ENCODE data around the gene ADCY4.

The ADCY4 gene

DNA sequence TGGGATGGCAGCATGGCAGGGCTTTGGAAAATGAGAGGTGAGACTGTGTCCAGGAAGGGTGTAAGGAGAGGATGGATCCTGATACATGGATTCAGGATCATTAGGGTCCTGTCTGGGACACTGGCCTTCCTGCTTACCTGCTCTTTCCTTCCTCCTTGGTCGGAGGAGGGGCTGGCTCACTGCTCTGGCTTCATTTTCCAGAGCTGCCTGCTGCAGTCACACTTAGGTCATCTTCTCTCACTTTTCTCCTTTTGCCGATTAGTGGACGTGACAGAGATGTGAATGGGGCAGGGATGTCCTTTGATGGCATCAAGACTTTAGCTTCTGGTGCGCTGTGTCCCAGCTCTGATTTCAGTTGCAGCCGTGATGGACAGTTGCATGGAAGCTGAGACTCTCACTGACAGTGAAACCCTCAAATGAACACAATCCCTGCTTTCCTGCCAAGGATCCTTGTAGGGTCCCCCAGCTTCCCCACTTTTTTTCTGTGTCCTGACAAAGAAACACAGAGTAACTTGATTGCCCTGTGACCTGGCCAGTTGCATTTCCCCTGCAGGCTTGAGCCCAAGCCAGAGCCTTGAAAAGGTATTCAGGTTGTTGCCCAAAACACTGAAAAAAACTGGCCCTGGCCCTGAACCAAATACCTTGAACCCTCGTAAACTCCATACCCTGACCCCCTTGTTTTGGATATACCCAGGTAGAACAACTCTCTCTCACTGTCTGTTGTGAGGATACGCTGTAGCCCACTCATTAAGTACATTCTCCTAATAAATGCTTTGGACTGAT is 26.3 kb downstream of the ADCY4 start:
- H3K27ac ChIP-seq (ENCODE audit: low read depth, low read length, severe bottlenecking), result no peak overlapping the region
- no peaks in the 10 kb centered on the region for H3K9me3 ChIP-seq (ENCODE audit: control insufficient read depth, low read length)
- H3K4me3 ChIP-seq (ENCODE audit: extremely low read depth, insufficient read depth, low read length, poor library complexity, severe bottlenecking), result no peak overlapping the region
- WGBS, 2 experiments (ENCODE audit: insufficient coverage in 2 of 2), result 82 to 94% methylated on average over 4 to 7 of the region's 7 CpGs
- no peaks in the 10 kb centered on the region for H3K4me1 ChIP-seq (ENCODE audit: control insufficient read depth, insufficient read depth, low read length, poor library complexity, severe bottlenecking)
- H3K36me3 ChIP-seq (ENCODE audit: control insufficient read depth, insufficient read depth, low read length), result peaks cover 70% of the 10 kb centered on the region

- Histone ChIP-seq H3K9me3 (ENCODE audit: control insufficient read depth, low read length) (no peaks in the 10 kb centered on the region), H3K4me3 (ENCODE audit: extremely low read depth, insufficient read depth, low read length, poor library complexity, severe bottlenecking) (no peak within 1 kb of the TSS), H3K36me3 (ENCODE audit: control insufficient read depth, insufficient read depth, low read length) (peaks cover 78% of the 10 kb centered on the region), H3K27ac (ENCODE audit: low read depth, low read length, severe bottlenecking) (no peak within 1 kb of the TSS), H3K4me1 (ENCODE audit: control insufficient read depth, insufficient read depth, low read length, poor library complexity, severe bottlenecking) (no peaks in the 10 kb centered on the region)
- 65 to 72% methylated on average over 6 of the region's 6 CpGs for WGBS, 2 experiments (ENCODE audit: insufficient coverage in 2 of 2)
These were observed 27.1 kb downstream of the ADCY4 start, which contains the start of gene CIDEB for GRCh38 chr14:24307575-24308341. CIDEB (minus strand) TSS chr14:24307977; CDS start chr14:24307858, 119 bp downstream.

DNA sequence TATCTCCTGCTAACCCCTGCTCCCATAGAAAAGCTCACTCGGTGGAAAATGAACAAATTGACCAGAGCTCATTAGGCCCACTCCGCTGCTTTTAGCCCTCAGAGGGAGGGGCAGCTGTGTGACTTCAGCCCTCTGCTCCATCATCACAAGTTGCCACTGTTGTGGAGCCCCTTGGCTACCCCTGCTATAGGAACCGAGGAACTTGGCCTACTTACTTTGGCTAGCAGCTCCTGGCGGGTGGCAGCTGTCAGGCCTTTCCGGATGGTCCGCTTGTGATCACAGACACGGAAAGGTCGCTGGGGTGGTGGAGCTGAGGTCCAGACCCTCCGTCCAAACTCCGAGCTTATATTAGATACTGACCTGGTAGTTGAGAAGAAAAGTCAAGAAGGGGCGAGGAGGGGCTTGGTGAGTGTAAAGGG is 27.7 kb downstream of the ADCY4 start:
- Histone ChIP-seq H3K36me3 (ENCODE audit: control insufficient read depth, insufficient read depth, low read length) (peaks cover 81% of the 10 kb centered on the region), H3K4me1 (ENCODE audit: control insufficient read depth, insufficient read depth, low read length, poor library complexity, severe bottlenecking) (no peaks in the 10 kb centered on the region), H3K4me3 (ENCODE audit: extremely low read depth, insufficient read depth, low read length, poor library complexity, severe bottlenecking) (no peak overlapping the region), H3K27ac (ENCODE audit: low read depth, low read length, severe bottlenecking) (no peak overlapping the region), H3K9me3 (ENCODE audit: control insufficient read depth, low read length) (no peaks in the 10 kb centered on the region)
- 84 to 88% methylated on average over 9 to 11 of the region's 11 CpGs for WGBS, 2 experiments (ENCODE audit: insufficient coverage in 2 of 2)

GRCh38 chr14:24304019-24304387 is 30.9 kb downstream of the ADCY4 start:
- peaks cover 65% of the 10 kb centered on the region for H3K36me3 ChIP-seq (ENCODE audit: control insufficient read depth, insufficient read depth, low read length)
- 95 to 98% methylated on average over 6 to 11 of the region's 11 CpGs for WGBS, 2 experiments (ENCODE audit: insufficient coverage in 2 of 2)
- no peaks in the 10 kb centered on the region for H3K4me1 ChIP-seq (ENCODE audit: control insufficient read depth, insufficient read depth, low read length, poor library complexity, severe bottlenecking)
- no peak overlapping the region for H3K4me3 ChIP-seq (ENCODE audit: extremely low read depth, insufficient read depth, low read length, poor library complexity, severe bottlenecking)
- no peak overlapping the region for H3K27ac ChIP-seq (ENCODE audit: low read depth, low read length, severe bottlenecking)
- no peaks in the 10 kb centered on the region for H3K9me3 ChIP-seq (ENCODE audit: control insufficient read depth, low read length)

- no peak overlapping the region for H3K27ac ChIP-seq (ENCODE audit: low read depth, low read length, severe bottlenecking)
These were observed 34.4 kb downstream of the ADCY4 start for GRCh38 chr14:24300326-24300980.

GRCh38 chr14:24299255-24300191 is 35.3 kb downstream of the ADCY4 start, which contains the start of the genes DHRS1 and NOP9:
DHRS1 (minus strand) TSS chr14:24299780; CDS start chr14:24299106, 674 bp downstream.
NOP9 (plus strand) TSS chr14:24299850; CDS start chr14:24299955, 105 bp downstream.
- Histone ChIP-seq H3K4me1 (ENCODE audit: control insufficient read depth, insufficient read depth, low read length, poor library complexity, severe bottlenecking) (peaks cover 16% of the 10 kb centered on the region), H3K27ac (ENCODE audit: low read depth, low read length, severe bottlenecking) (peak within 1 kb of the TSS; percentile 47), H3K36me3 (ENCODE audit: control insufficient read depth, insufficient read depth, low read length) (peaks cover 47% of the 10 kb centered on the region), H3K4me3 (ENCODE audit: extremely low read depth, insufficient read depth, low read length, poor library complexity, severe bottlenecking) (peak within 1 kb of the TSS; percentile 92), H3K9me3 (ENCODE audit: control insufficient read depth, low read length) (no peaks in the 10 kb centered on the region)
- 1 to 2% methylated on average over 63 to 64 of the region's 75 CpGs for WGBS, 2 experiments (ENCODE audit: insufficient coverage in 2 of 2)

More at GRCh38 chr14:24300326-24300980, 34.4 kb downstream of the ADCY4 start:
- Histone ChIP-seq H3K4me1 (ENCODE audit: control insufficient read depth, insufficient read depth, low read length, poor library complexity, severe bottlenecking) (peaks cover 16% of the 10 kb centered on the region), H3K4me3 (ENCODE audit: extremely low read depth, insufficient read depth, low read length, poor library complexity, severe bottlenecking) (peak overlapping the region; percentile 92), H3K36me3 (ENCODE audit: control insufficient read depth, insufficient read depth, low read length) (peaks cover 52% of the 10 kb centered on the region), H3K9me3 (ENCODE audit: control insufficient read depth, low read length) (no peaks in the 10 kb centered on the region)
- WGBS, 2 experiments (ENCODE audit: insufficient coverage in 2 of 2), result 42 to 54% methylated on average over 7 to 14 of the region's 16 CpGs

- peaks cover 43% of the 10 kb centered on the region for H3K36me3 ChIP-seq (ENCODE audit: control insufficient read depth, insufficient read depth, low read length)
- H3K4me3 ChIP-seq (ENCODE audit: extremely low read depth, insufficient read depth, low read length, poor library complexity, severe bottlenecking), result peak overlapping the region; percentile 92
- peaks cover 16% of the 10 kb centered on the region for H3K4me1 ChIP-seq (ENCODE audit: control insufficient read depth, insufficient read depth, low read length, poor library complexity, severe bottlenecking)
- 78% methylated on average over 6 to 7 of the region's 7 CpGs for WGBS, 2 experiments (ENCODE audit: insufficient coverage in 2 of 2)
- peak overlapping the region; percentile 47 for H3K27ac ChIP-seq (ENCODE audit: low read depth, low read length, severe bottlenecking)
- H3K9me3 ChIP-seq (ENCODE audit: control insufficient read depth, low read length), result no peaks in the 10 kb centered on the region
These were observed 36.0 kb downstream of the ADCY4 start for GRCh38 chr14:24298892-24299254.

- Histone ChIP-seq H3K27ac (ENCODE audit: low read depth, low read length, severe bottlenecking) (no peak overlapping the region), H3K4me1 (ENCODE audit: control insufficient read depth, insufficient read depth, low read length, poor library complexity, severe bottlenecking) (peaks cover 16% of the 10 kb centered on the region), H3K36me3 (ENCODE audit: control insufficient read depth, insufficient read depth, low read length) (peaks cover 33% of the 10 kb centered on the region), H3K9me3 (ENCODE audit: control insufficient read depth, low read length) (no peaks in the 10 kb centered on the region), H3K4me3 (ENCODE audit: extremely low read depth, insufficient read depth, low read length, poor library complexity, severe bottlenecking) (no peak overlapping the region)
- WGBS, 2 experiments (ENCODE audit: insufficient coverage in 2 of 2), result 62 to 70% methylated on average over 5 of the region's 5 CpGs
These were observed 37.5 kb downstream of the ADCY4 start for GRCh38 chr14:24297190-24297964.

DNA sequence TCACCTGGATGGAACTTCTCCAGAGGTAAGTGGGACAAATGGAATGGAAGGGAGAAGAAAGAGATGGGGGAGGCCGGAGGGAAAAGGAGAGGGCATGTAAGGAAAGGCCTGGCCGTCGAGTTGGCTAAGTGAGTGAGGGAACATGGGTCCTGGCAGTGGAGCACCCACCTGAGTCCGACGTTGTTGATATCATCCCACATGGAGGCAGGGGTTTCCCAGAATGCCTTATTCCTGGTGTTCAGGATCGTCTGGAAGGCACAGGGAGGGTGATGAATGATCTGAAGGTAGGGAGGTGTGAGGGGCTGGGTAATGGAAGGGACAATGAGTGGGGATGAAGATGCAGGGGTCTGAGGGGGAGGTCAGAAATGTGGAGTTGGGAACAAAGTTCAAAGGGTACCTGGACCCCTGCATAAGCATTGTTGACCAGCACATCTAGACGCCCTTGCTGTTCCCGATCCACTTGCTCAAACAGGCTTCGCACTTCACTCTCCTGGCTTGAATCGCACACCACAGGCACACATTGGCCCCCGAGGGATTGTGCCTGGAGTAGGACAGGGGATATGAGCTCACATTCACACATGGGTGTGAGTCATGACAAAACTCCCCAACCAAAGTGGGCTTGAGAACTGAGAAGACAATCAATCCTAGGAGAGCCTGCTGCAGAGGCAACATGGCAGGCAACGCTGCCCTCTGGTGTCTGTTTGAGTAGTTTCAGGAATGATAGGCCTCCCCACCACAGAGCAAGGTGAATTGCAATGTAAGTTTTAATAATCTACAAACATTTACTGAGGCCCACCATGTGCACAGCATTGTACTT is 38.3 kb downstream of the ADCY4 start:
- H3K4me1 ChIP-seq (ENCODE audit: control insufficient read depth, insufficient read depth, low read length, poor library complexity, severe bottlenecking), result peaks cover 16% of the 10 kb centered on the region
- WGBS, 2 experiments (ENCODE audit: insufficient coverage in 2 of 2), result 70 to 73% methylated on average over 8 to 11 of the region's 12 CpGs
- no peak overlapping the region for H3K4me3 ChIP-seq (ENCODE audit: extremely low read depth, insufficient read depth, low read length, poor library complexity, severe bottlenecking)
- H3K27ac ChIP-seq (ENCODE audit: low read depth, low read length, severe bottlenecking), result peak overlapping the region; percentile 62
- H3K36me3 ChIP-seq (ENCODE audit: control insufficient read depth, insufficient read depth, low read length), result peaks cover 31% of the 10 kb centered on the region
- no peaks in the 10 kb centered on the region for H3K9me3 ChIP-seq (ENCODE audit: control insufficient read depth, low read length)

All from mesodermal cell (in vitro differentiated cells).